KOPT-K1 (cell line): Measurements from ENCODE around the gene LRMDA.
"Not testable (repeated sequence)": the region's sequence is repeated elsewhere in the genome, so short reads cannot be mapped to it uniquely, and the experiment has no call there.

Source experiments
- H3K27ac ChIP-seq: fragments of 200-600 bp; sonication (generic); 2 replicates; pipeline ENCODE4 v1.5.1; 2016; ENCODE audit warnings: antibody characterized with exemption, mild to moderate bottlenecking, low read depth, low read length; ENCODE audit not compliant: poor library complexity, severe bottlenecking
- H3K36me3 ChIP-seq: fragments of 200-600 bp; sonication (generic); 2 replicates; pipeline ENCODE4 v1.5.1; 2017; ENCODE audit warnings: antibody characterized with exemption, mild to moderate bottlenecking, low read length, moderate library complexity; ENCODE audit not compliant: insufficient read depth
- H3K9me3 ChIP-seq: fragments of 200-600 bp; sonication (generic); 2 replicates; pipeline ENCODE4 v1.5.1; 2017; ENCODE audit warnings: antibody characterized with exemption, low read length, mild to moderate bottlenecking; ENCODE audit not compliant: insufficient read depth, poor library complexity, severe bottlenecking

LRMDA gene

GRCh38 chr10:75588031-75588430 is 156.6 kb downstream of the LRMDA start:
- no peak overlapping the region for H3K27ac ChIP-seq
- H3K9me3 ChIP-seq = no peaks in the 10 kb centered on the region
- no peaks in the 10 kb centered on the region for H3K36me3 ChIP-seq

GRCh38 chr10:75589895-75590654 is 158.7 kb downstream of the LRMDA start:
- Histone ChIP-seq H3K9me3 (no peaks in the 10 kb centered on the region), H3K27ac (no peak overlapping the region), H3K36me3 (no peaks in the 10 kb centered on the region)

GRCh38 chr10:75592151-75592787 is 160.8 kb downstream of the LRMDA start:
- no peak overlapping the region for H3K27ac ChIP-seq
- H3K9me3 ChIP-seq = no peaks in the 10 kb centered on the region
- H3K36me3 ChIP-seq = no peaks in the 10 kb centered on the region

GRCh38 chr10:75592791-75593643 is 161.6 kb downstream of the LRMDA start:
- H3K27ac ChIP-seq = no peak overlapping the region
- H3K36me3 ChIP-seq = no peaks in the 10 kb centered on the region
- no peaks in the 10 kb centered on the region for H3K9me3 ChIP-seq

GRCh38 chr10:75593692-75594556 is 162.5 kb downstream of the LRMDA start:
- Histone ChIP-seq H3K27ac (no peak overlapping the region), H3K9me3 (no peaks in the 10 kb centered on the region), H3K36me3 (no peaks in the 10 kb centered on the region)

- H3K27ac ChIP-seq = no peak overlapping the region
- H3K9me3 ChIP-seq = no peaks in the 10 kb centered on the region
- H3K36me3 ChIP-seq = no peaks in the 10 kb centered on the region
Observed at GRCh38 chr10:75596930-75597620, 165.7 kb downstream of the LRMDA start.

- Histone ChIP-seq H3K27ac (no peak overlapping the region), H3K36me3 (no peaks in the 10 kb centered on the region), H3K9me3 (no peaks in the 10 kb centered on the region)
Observed at GRCh38 chr10:75597773-75598440, 166.5 kb downstream of the LRMDA start.

GRCh38 chr10:75598998-75599397 is 167.6 kb downstream of the LRMDA start:
- H3K27ac ChIP-seq = no peak overlapping the region
- H3K36me3 ChIP-seq = no peaks in the 10 kb centered on the region
- H3K9me3 ChIP-seq = no peaks in the 10 kb centered on the region

- no peaks in the 10 kb centered on the region for H3K9me3 ChIP-seq
- H3K36me3 ChIP-seq = no peaks in the 10 kb centered on the region
- H3K27ac ChIP-seq = no peak overlapping the region
Observed at GRCh38 chr10:75599875-75600648, 168.6 kb downstream of the LRMDA start.

- Histone ChIP-seq H3K36me3 (no peaks in the 10 kb centered on the region), H3K27ac (no peak overlapping the region), H3K9me3 (no peaks in the 10 kb centered on the region)
Observed at GRCh38 chr10:75600833-75601232, 169.4 kb downstream of the LRMDA start.

- Histone ChIP-seq H3K36me3 (no peaks in the 10 kb centered on the region), H3K27ac (no peak overlapping the region), H3K9me3 (no peaks in the 10 kb centered on the region)
Observed at GRCh38 chr10:75602341-75602740, 170.9 kb downstream of the LRMDA start.

GRCh38 chr10:75605096-75605495 is 173.7 kb downstream of the LRMDA start:
- no peak overlapping the region for H3K27ac ChIP-seq
- no peaks in the 10 kb centered on the region for H3K36me3 ChIP-seq
- no peaks in the 10 kb centered on the region for H3K9me3 ChIP-seq

GRCh38 chr10:75605795-75606194 is 174.4 kb downstream of the LRMDA start:
- not testable (repeated sequence) for H3K27ac ChIP-seq, H3K9me3 ChIP-seq, H3K36me3 ChIP-seq
